ENCODE results near the gene LIPC.

GRCh38 chr15:58520464-58520863 lies 88.7 kb downstream of the LIPC start:
- TF ChIP-seq CTCF (IDR thresholded peaks at IDR 0.05), result no peak
- no peak for TF ChIP-seq ZFX (IDR thresholded peaks at IDR 0.05; ENCODE audit: borderline replicate concordance)
